ENCODE results near the gene SRP19.
A peak's percentile ranks its signal among the peaks of the same experiment; 100 is the strongest.

- TF ChIP-seq RARB (CRISPR knock-in tag; IDR thresholded peaks at IDR 0.05) (no peak), TCF4 (CRISPR knock-in tag; IDR thresholded peaks at IDR 0.05; ENCODE audit: borderline replicate concordance) (no peak), ZFP3 (CRISPR knock-in tag; IDR thresholded peaks at IDR 0.05) (0 out of 2 replicates have a peak, but pooled peaks have one; percentile 53), GLIS3 (CRISPR knock-in tag; IDR thresholded peaks at IDR 0.05) (no peak; the same call in 1 of the 2 replicates), PATZ1 (CRISPR knock-in tag; IDR thresholded peaks at IDR 0.05; ENCODE audit: borderline replicate concordance) (no peak), ARNTL (CRISPR knock-in tag; IDR thresholded peaks at IDR 0.05; ENCODE audit: borderline replicate concordance, low read depth) (no peak), CSRNP3 (CRISPR knock-in tag; IDR thresholded peaks at IDR 0.05) (no peak), TOX (CRISPR knock-in tag; IDR thresholded peaks at IDR 0.05; ENCODE audit: borderline replicate concordance) (no peak), CSDC2 (CRISPR knock-in tag; IDR thresholded peaks at IDR 0.05) (peak; percentile 96), CREB5 (CRISPR knock-in tag; IDR thresholded peaks at IDR 0.05; ENCODE audit: low read depth) (no peak), POU6F1 (CRISPR knock-in tag; IDR thresholded peaks at IDR 0.05; ENCODE audit: borderline replicate concordance, low read depth) (0 out of 2 replicates have a peak, but pooled peaks have one; percentile 58)
These were observed at the start of gene SRP19 for GRCh38 chr5:112860929-112861637.

Data from SK-N-SH treated with all-trans-retinoic acid at 6 μM for 48 hours (cell line).